Measurements from ENCODE around the gene RRP36. TPM values are rescaled to one million over a fixed set of nuclear protein-coding genes. Genes with fewer than 3 reads are reported as not detected.

RRP36 gene
- total RNA-seq, 1 donor from 2014 or later: 20.6 TPM

- H3K27ac ChIP-seq: no peak overlapping the region
- no peak for DNase-seq (ENCODE audit: low spot score in 2 of 2)
- no peak for TF ChIP-seq CTCF (IDR thresholded peaks at IDR 0.05)
- intact Hi-C loops (cut with DNase I): loop anchor here (5.0 kb wide), 4 partner anchors 109 to 161 kb away; partner anchors contain the start of gene SRF
- H3K9me3 ChIP-seq: no peaks in the 10 kb centered on the region
- H3K36me3 ChIP-seq: peaks cover 51 to 53% of the 10 kb centered on the region in 2 donors
- H3K4me1 ChIP-seq: peaks cover 4 to 24% of the 10 kb centered on the region in 2 donors
- no peaks in the 10 kb centered on the region for H3K27me3 ChIP-seq
- no peak overlapping the region for H3K4me3 ChIP-seq
These were observed 10.2 kb upstream of the RRP36 start for GRCh38 chr6:43011207-43011606.

GRCh38 chr6:43012364-43012763, 9.1 kb upstream of the RRP36 start:
- H3K9me3 ChIP-seq: no peaks in the 10 kb centered on the region
- peaks cover 13 to 33% of the 10 kb centered on the region in 2 donors for H3K4me1 ChIP-seq
- DNase-seq (ENCODE audit: low spot score in 2 of 2): no peak
- no peaks in the 10 kb centered on the region for H3K27me3 ChIP-seq
- peaks cover 44 to 46% of the 10 kb centered on the region in 2 donors for H3K36me3 ChIP-seq
- TF ChIP-seq CTCF (IDR thresholded peaks at IDR 0.05): no peak
- intact Hi-C loops (cut with DNase I): loop anchor here (5.0 kb wide), 4 partner anchors 110 to 160 kb away; partner anchors contain the start of gene SRF
- peak overlapping the region in 1 of 2 donors; percentile 80 for H3K27ac ChIP-seq
- peak overlapping the region in 1 of 2 donors; percentile 76 for H3K4me3 ChIP-seq

GRCh38 chr6:43013097-43013842, 8.2 kb upstream of the RRP36 start:
- peaks cover 44 to 48% of the 10 kb centered on the region in 2 donors for H3K36me3 ChIP-seq
- TF ChIP-seq CTCF (IDR thresholded peaks at IDR 0.05): no peak

GRCh38 chr6:43013843-43014433, 7.5 kb upstream of the RRP36 start, which contains the start of the genes KLHDC3 and MEA1:
TSS of gene KLHDC3 (plus strand) at chr6:43014249. CDS start at chr6:43017193, 2,944 bp downstream.
TSS of gene MEA1 (minus strand) at chr6:43013946. CDS start at chr6:43013813, 133 bp downstream.
- Histone ChIP-seq H3K4me3 (peak within 1 kb of the TSS; percentile 76 to 81), H3K4me1 (peaks cover 13 to 33% of the 10 kb centered on the region in 2 donors), H3K27ac (peak within 1 kb of the TSS; percentile 81 to 82), H3K9me3 (no peaks in the 10 kb centered on the region), H3K27me3 (no peaks in the 10 kb centered on the region), H3K36me3 (peaks cover 46 to 48% of the 10 kb centered on the region in 2 donors)
- TF ChIP-seq CTCF (IDR thresholded peaks at IDR 0.05): no peak
- peak; percentile 99 to 100 for DNase-seq (ENCODE audit: low spot score in 2 of 2)
- intact Hi-C loops (cut with DNase I): loop anchor here (1.0 to 5.0 kb wide), 8 partner anchors 30 to 158 kb away; partner anchors contain the start of genes CNPY3, KLC4, MRPL2 and PEX6

More at GRCh38 chr6:43013097-43013842, 8.2 kb upstream of the RRP36 start:
- intact Hi-C loops (cut with DNase I): loop anchor here (1.0 to 5.0 kb wide), 5 partner anchors 29 to 159 kb away; partner anchors contain the start of genes PPP2R5D and SRF
- H3K27me3 ChIP-seq: no peaks in the 10 kb centered on the region
- peak overlapping the region; percentile 65 to 76 for H3K4me3 ChIP-seq
- H3K9me3 ChIP-seq: no peaks in the 10 kb centered on the region
- peak overlapping the region; percentile 80 to 81 for H3K27ac ChIP-seq
- peaks cover 13 to 33% of the 10 kb centered on the region in 2 donors for H3K4me1 ChIP-seq
- no peak for DNase-seq (ENCODE audit: low spot score in 2 of 2)

GRCh38 chr6:43014434-43014909, 7.0 kb upstream of the RRP36 start:
- intact Hi-C loops (cut with DNase I): loop anchor here (1.0 to 5.0 kb wide), 7 partner anchors 36 to 158 kb away; partner anchors contain the start of genes CNPY3, KLC4, MRPL2 and PEX6
- peak overlapping the region; percentile 76 to 81 for H3K4me3 ChIP-seq
- no peaks in the 10 kb centered on the region for H3K27me3 ChIP-seq
- no peak for DNase-seq (ENCODE audit: low spot score in 2 of 2)
- peaks cover 13 to 33% of the 10 kb centered on the region in 2 donors for H3K4me1 ChIP-seq
- H3K9me3 ChIP-seq: no peaks in the 10 kb centered on the region
- peak overlapping the region; percentile 58 to 82 for H3K27ac ChIP-seq
- H3K36me3 ChIP-seq: peaks cover 47 to 49% of the 10 kb centered on the region in 2 donors
- TF ChIP-seq CTCF (IDR thresholded peaks at IDR 0.05): no peak

Data from ascending aorta (tissue), 2 donors.